ENCODE measurements around the gene SGO1.

SGO1 gene

GRCh38 chr3:20154078-20154477 lies 31.9 kb downstream of the SGO1 start:
- DNase-seq = no peak

- no peak for DNase-seq
These were observed 37.5 kb downstream of the SGO1 start for GRCh38 chr3:20148466-20148865.

- DNase-seq = no peak
These were observed 38.6 kb downstream of the SGO1 start for GRCh38 chr3:20147361-20147760.

GRCh38 chr3:20146301-20146700 lies 39.7 kb downstream of the SGO1 start:
- no peak for DNase-seq

- no peak for DNase-seq
These were observed 40.1 kb downstream of the SGO1 start for GRCh38 chr3:20145874-20146273.

GRCh38 chr3:20143519-20143918 lies 42.5 kb downstream of the SGO1 start:
- DNase-seq = no peak

- DNase-seq = no peak
These were observed 43.5 kb downstream of the SGO1 start for GRCh38 chr3:20142517-20142916.

- no peak for DNase-seq
These were observed 44.2 kb downstream of the SGO1 start for GRCh38 chr3:20141851-20142250.

- no peak for DNase-seq
These were observed 44.7 kb downstream of the SGO1 start for GRCh38 chr3:20141316-20141715.

GRCh38 chr3:20140881-20141280 lies 45.1 kb downstream of the SGO1 start:
- no peak for DNase-seq

GRCh38 chr3:20137647-20138046 lies 48.4 kb downstream of the SGO1 start:
- DNase-seq = no peak

- DNase-seq = no peak
These were observed 49.8 kb downstream of the SGO1 start for GRCh38 chr3:20136231-20136630.

- no peak for DNase-seq
These were observed 55.9 kb downstream of the SGO1 start for GRCh38 chr3:20130106-20130505.

- no peak for DNase-seq
These were observed 57.6 kb downstream of the SGO1 start for GRCh38 chr3:20128358-20128757.

- DNase-seq = no peak
These were observed 60.1 kb downstream of the SGO1 start for GRCh38 chr3:20125897-20126296.

GRCh38 chr3:20125289-20125688 lies 60.7 kb downstream of the SGO1 start:
- DNase-seq = no peak

- no peak for DNase-seq
These were observed 62.8 kb downstream of the SGO1 start for GRCh38 chr3:20123131-20123652.

- DNase-seq = no peak
These were observed 64.9 kb downstream of the SGO1 start for GRCh38 chr3:20121088-20121487.
